DMS79 (cell line): ENCODE measurements around the gene MLPH.

ENCODE experiments used
- DNase-seq: peaks from one replicate; lab custom pipeline; 2025; lab: John Stamatoyannopoulos, UW

The MLPH gene

DNA sequence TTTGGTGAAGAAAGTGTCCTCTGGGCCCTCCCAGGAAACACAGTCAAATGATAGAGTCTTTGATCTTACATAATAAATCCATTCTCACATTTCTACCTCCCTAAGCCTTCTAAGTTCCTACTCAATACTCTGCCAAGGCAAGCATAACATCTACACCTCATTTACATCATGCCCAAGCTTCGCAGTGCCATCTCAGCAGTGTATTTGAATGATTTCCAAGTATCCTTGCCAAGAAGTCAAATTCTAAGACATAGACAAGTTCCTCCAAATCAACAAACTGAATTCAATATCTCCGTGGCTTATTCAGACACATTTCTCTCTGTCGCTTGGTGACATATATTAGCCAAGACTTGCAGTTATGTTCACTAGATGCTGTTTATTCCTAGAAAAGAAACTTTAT, 8.1 kb upstream of the MLPH start:
- no peak for DNase-seq

DNA sequence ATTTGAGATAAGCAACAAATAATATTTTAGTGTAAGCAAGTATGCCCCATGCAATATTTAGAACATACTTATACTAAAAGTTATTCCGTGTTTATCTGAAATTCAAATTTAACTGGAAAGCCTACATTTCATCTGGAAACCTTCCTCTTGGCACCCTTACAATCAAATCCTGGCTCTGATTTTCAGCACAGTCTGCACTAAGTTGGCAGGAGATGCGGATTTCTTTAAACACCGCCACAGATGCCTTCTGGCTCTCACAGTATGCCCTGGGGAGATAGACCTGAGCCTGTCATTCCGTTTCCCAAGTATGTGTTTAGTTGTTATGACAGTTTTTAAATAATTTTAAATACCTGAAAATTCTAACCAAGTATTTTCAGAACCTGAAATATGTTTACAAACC, 7.3 kb upstream of the MLPH start:
- no peak for DNase-seq

DNA sequence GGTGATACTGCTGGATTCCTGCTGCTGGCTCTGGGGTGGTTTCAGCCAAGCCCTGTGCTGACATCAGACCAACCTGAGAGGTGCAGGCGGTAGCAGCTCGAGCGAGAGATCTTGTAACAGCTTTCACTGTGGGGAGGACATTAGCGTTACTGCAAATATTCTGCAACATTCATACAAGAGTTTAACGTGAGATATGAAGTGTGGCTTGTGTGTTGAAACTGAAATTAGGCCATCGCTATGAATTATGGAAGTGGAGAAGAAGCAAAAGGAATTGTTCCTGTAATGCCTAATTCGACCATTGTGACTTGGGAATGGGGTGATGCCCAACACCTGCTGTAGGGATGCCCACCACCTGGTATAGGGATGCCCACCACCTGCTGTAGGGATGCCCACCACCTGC, 6.5 kb upstream of the MLPH start:
- DNase-seq, result no peak

DNA sequence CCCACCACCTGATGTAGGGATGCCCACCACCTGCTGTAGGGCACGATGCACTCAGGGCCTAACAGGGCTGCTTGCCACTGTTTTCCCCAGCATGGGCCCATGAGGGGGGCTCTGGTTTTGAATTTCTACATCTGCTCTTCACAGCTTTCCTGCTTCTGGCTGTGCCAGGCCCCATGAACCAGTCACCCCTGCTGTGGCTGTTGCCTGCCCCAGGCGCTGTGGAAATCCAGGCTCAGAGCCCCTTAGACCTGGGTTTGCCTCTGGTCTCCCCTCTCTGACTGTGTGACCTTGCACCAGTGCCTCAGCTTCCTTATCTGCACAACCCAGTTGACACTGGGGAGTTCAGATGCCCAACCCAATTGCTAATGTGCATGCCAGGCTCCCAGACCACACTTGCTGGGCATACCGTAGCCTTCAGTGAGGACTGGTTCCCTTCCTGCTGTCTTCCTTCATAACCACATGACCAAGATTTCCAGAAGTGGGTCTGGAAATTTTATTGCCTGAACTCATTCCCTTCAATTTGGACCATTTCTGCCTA, 6.0 kb upstream of the MLPH start:
- no peak for DNase-seq

DNA sequence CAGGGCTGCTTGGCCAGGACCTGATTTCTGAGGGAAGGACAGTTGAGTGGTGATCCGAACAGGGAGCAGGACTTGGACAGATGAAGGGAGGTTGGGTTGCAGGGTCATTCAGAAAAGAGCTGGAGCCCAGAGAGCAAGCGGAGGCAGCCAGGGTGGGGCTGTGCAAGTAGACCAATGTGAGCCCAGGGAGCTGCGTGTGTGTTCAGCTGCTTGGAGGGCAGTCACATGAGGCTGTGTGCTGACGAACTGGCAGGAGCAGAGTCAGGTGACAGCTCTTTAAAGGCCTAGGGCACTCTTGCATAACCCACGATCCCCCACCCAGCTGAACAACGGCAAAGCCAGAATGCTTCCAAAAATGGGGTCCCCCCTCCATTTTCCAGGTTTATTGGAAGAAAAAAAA, 4.6 kb upstream of the MLPH start:
- no peak for DNase-seq

DNA sequence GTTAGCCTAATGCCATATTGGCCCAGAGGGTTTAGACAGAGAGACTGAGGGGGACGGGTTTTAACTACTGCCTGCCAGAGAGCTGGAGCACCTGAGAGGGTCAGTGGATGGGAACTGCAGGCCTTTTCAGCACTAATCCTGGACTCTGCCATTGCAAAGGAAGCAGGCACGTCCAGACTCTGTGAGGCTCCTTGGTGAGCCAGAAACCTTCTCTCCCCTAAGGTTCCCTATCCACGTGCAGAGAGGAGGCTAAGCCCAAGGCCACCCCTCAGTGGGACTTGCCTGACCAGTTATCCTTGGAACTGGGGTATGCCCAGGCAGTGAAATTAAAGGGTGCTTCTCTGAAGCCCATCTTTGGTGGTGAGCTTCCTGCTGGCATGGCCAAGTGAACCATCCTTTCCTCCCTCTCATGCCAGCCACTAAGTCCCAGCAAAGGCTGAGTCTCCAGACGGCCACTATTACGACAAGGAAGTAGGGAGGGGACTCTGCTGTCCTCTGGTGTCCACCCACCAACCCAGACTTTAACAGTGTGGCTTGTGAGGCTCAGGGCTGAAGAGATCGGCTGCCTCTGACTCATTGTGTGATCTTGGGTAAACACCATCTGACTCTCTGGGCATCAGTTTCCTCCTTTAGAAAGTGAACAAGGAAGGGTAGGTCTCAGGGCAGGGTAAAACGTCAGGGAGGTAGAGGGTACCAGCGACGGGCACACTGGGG, 3.9 kb upstream of the MLPH start:
- no peak for DNase-seq

DNA sequence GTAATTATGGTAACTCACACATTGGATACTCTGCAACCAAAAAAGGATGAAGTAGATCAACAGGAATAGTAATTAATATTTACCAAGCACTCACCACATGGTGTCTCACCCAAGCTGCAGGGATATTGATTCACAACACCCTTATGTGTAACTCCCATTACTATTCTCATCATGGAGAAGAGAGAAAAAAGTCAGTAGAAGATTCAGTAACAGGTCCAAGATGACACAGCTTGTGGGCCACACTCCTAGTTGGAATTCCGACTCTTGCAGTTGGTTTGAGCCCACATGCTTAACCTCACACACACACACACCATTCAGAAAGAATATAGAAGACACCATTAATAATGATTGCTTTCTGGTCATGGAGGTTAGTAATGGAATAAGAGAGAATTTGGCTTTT, 1.7 kb upstream of the MLPH start:
- no peak for DNase-seq

DNA sequence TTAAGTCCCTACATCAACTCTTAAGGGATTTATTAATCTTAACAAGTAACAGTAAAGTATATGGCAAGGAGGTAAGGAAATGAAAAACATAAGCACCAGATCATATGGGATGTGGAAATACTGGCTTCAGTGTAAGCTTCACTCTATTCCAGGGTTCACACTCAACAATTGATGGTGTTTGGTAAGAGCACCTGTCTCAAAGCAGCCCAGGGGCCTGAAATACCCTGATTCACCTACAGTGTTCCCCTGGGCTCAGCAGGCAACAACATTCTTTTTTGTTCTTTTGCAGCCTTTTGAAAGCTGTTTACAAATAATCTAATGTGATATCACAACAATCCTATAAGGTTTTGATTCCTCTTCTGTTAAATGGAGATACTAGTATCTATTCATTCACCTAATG, 1.2 kb upstream of the MLPH start:
- DNase-seq, result no peak

DNA sequence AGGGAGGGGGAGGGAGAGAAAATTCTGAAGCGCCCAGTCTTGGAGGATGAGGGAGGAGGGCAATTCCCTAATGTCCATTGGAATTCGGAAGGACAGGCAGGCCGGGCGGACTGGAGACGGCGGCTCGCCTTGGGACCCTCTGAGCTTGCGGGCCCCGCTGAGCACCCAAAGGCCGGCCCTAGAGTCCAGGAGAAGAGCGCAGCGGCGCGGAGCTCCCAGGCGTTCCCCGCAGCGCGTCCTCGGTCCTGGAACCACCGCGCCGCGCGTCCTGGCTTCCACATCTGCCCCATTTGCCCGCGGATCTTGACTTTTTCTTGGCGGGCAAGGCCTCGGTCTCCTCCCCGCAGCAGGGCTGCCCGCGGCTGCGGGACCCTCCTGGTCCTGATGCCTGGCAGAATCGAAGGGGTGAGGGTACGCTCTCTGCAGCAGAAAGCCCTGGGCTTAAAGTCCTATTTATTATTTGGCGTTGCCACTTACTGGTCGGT, 675 bp upstream of the MLPH start:
- no peak for DNase-seq

DNA sequence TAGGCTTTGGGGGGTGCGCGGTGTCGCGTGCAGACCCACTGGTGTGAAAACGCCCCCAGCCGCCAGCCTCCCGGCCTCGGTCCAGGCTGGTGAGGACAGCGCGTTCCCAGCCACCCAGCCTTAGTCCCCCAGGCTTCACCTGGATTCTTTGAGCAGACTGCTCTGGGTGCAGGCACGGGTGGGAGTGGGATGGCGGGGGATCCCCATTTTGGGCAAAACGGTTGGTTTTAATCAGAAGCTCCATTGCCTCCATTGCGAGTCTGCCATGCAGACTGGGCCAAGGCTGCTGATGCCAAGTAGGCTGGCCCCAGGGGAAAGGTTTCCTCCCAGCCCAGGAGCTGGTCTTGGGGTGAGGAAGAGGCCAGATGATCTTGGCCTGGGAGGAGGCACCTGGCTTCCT, 445 bp downstream of the MLPH start:
- no peak for DNase-seq

DNA sequence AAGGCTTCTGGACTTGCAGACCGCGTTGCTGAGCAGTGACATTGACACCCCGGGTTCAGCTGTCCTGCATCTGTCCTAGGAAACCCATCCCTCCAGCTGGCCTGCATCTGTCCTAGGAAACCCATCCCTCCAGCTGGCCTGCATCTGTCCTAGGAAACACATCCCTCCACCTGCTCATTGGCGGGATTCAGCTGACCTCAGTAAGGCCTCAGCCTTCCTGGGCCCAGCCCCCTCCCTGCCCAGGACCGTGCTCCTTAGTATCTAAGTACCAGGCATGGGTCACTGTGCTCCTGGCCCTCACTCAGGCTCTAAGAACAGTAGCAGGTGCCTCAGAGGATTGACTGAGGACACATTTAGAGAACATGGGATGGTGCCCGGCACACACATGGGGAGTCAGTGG, 1.2 kb downstream of the MLPH start:
- DNase-seq, result no peak

DNA sequence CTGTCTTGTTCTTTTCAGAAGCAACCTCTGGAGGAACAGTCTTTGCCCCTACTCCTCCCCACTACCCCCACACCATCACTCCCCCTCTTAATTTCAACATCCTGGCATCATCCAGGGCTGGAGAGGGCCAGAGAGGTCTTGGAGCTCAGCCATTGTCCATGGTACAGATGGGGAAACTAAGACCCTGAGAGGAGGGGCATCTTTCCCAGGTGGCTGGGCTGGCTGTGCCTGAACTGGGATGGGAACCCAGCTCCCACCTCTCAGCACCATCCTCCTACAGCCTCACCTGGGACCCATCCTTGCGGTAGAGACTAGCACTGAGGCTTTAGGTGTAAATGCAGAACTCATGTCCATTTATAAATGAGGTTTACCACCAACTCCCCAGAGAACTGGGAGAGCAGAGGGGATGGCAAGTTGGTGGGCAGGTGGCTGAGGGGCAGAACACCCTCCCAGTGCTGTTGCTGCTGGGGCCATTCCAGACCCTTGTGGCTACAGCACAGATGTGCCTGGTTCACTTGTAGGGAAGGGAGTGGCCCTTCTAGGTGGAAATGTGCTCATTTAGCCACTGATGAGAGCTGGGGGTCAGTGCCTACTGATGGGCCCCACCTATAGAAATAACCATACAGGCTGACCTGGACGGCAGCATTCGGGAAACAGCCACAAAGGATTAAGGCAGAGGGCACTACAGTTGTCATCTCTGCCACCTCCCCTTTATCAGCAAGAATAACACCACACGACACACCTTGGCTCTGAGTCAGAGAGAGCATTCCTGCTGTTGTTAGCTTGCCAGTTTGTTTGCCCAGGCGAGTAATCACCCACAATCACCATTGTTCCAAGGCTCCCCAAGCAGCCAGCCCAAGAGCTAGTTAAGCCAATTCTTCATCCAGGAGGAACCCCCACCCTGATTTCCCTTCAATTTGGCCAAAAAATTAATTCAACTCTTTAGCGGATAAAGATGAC, 2.1 kb downstream of the MLPH start:
- no peak for DNase-seq

DNA sequence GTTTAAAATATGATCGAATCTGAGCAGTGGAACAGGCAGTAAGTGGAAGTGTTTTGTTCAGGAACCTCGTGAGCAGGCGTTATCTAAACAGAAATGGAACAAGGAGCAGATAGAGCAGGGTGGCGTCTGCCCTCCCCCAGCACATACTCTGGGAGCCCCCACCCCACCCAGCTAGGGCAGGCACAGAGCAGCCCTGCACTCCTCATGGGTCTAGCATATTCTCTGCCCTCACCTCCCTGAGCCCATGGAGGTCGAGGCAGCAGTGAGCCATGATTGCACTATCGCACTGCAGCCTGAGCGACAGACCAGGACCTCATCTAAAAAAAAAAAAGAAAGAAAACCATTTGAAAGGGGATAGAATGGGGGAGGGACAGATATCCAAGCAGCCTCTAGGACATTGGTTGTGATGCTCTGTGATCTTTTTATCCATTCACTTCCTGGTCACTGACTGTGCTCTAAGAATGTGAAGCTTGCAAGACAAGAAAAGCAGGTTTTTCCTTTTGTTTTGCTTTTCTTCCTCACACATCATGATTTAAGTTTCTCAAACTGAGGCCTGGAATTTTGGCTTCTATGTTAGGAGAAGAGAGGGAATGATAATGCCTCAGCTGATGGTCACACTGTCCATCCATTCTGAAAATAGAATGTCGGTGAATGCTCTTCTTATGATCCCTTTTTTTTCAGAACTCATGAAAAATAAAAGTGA, 3.1 kb downstream of the MLPH start:
- no peak for DNase-seq

DNA sequence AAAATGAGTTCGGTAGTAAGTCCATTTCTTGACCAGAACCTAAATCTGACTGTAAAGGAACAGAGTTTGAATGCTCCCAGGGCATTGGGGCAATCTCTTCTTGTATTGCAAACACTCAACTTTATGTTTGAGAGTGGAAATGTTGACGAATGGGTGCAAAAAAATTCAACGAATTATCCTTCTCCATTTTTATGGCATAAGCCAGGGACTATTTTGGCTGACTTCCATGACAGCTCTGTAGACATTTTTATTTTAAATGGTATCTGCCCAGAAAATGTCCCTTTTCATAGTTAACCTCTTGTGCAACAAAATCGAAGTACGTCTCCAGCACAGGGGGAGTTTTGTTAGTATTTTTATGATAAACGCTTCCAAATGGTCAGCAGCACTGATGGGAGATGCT, 3.7 kb downstream of the MLPH start:
- DNase-seq, result no peak

DNA sequence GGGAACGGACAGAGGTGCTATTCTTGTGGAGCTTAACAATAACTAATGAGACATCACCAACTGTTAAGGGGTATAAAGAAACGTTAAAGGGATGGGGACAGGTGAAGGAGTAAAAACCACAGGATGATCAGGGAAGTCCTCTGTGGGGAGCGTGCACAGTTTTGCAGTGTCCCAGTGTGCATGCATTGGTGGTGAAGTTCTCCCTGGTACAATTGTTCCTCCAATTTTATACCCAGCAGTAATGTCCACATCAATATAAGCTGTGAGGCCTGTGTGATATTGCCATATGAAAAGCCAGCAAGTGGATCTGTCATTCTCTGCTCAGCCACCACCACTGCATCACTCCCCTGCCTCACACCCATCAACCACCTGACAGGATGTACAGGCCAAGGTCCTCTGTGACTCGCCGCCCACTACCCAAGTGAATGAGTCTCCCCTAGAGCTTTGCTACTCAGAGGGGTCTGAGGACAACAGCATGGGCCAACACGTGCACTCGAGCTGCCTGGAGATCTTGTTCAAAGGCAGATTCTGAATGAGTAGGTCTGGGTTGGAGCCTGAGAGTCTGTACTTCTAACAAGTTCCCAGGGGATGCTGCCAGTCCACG, 4.6 kb downstream of the MLPH start:
- no peak for DNase-seq

DNA sequence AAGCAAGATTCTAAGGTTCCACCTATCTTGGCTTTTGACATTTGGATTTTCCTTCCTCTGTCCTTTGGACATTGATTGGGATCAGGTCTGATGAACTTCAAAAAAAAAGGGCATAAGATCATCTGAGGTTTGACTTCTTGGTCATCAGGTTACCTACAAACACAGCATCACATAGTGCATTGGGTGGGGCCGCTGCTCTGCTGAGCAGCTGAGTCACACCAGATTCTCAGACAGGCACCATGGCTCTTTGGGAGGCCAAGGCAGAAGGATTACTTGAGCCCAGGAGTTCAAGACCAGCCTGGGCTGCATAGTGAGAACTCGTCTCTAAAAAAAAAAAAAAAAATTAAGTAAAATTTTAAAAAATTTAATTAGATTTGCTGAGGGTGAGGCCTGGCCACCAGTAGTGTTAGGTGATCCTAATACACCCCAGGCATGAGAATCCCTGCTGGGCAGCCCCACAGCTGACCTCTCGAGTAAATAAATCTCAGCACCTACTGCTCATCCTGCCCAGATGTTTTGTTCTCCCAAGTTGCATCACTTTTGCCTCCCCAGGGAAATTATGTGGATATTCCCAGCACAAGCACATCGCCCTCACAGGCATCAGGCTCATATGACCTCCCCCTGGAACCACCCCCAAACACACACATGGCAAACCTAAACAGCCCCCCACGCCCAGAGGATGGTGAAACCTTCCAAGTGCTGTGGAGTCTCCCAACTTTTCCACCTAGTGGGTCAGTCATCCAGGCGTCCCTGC, 5.3 kb downstream of the MLPH start:
- no peak for DNase-seq

DNA sequence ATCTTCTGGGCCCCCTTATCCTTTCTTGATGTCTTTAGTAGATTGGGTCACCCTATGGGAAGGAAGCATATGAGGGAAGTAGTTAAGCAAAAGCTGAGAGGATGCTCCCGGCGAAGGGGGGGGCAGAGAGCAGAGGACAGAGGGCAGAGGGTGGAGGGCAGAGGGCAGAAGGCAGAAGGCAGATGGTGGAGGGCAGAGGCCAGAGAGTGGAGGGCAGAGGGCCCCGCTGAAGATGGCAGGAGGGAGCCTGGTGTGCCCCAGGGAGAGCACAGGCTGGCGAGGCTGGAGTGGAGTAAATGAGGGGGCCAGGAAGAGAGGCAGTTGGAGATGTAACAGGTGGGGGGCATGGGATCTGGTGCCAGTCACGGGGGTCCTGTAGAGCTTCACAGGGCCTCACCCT, 7.0 kb downstream of the MLPH start:
- DNase-seq, result no peak

DNA sequence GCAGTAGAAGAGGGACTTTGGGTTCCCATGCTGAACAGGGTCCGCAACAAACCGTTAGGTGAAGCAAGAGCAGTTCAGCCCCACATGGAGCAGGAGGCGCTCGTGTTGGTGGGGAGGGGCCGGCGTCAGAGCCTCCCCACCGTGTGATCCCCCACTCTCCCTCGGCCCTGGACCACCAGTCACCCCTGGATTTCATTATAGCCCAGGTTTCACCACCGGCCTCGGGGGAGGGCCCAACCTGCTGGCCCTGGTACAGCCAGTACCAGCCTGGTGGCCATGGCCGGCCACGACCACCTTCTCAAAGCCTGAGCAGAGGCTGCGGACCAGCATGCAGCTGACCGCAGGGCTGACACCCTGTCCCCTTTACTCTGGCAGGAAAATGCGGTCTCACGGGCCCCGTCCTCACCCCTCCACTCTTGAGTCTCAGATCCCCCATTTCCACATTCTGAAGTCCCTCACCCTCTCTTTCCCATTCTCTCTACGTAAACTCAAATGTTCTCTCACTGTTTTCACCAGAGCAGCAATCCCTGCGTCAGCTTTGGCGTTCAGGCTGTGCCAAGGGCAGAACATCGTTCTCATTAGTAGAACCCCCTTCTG, 8.6 kb downstream of the MLPH start:
- DNase-seq, result no peak

DNA sequence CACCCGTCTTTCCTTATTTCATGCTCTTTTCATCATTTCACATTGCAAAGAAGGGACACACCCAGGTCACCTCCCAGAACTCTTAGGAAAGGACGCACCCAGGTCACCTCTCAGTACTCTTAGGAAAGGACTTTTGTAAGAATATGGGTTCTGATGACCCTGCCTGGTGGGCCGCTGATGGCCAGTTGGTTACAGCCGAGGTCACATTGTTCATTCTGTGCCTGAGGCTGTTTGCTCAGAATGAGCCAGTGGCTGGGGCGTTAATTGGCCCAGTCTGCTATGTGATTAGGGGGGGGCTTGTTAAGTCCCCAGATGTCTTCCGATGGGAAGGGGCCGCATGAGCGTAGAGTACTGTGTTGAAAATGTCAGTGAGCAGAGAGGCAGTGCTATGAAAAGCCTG, 9.4 kb downstream of the MLPH start:
- DNase-seq, result no peak

DNA sequence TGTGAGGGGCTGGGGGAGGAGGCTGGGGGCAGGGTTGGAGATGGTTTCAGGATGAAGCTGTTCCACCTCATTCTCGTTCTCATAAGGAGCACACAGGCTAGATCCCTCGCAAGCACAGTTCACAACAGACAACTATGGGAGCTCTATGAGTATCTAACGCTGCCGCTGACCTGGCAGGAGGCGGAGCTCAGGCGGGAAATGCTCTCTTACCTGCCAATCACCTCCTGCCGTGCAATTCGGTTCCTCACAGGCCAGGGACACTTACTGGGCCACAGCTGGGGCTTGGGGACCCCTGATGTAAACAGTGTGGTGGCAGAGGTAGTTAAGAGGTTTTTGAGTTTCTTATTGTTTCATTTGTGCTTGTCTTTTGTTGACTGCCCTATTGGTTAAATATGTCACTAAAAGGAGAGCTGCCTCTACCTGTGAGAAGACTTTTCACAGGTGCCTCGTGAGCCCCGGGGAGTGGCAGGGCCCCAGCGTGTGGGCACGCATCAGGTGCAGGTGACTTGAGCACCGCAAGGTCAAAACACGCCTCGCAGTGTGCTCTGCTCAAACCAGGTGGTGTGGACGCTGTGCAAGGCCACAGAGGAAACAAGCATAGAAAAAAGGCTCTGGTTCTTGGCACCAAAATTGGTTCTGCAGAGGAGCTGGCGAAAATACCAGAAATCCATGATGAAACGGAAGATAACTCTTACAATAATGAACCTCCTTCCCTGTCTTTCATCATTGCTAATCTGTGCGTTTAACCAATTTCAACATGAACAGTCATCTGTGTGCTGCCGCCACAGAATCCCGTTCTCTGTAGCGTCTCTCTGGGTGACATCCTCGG, 10.2 kb downstream of the MLPH start:
- DNase-seq, result no peak
